ENCODE results near the gene CCDC9B. TPM values are rescaled to one million over a fixed set of nuclear protein-coding genes. Genes with fewer than 3 reads are reported as not detected.

Gene CCDC9B
- total RNA-seq (2014; rRNA removed; shearing (Covaris generic)), result 2.4 and 3.2 TPM in 2 replicates

DNA sequence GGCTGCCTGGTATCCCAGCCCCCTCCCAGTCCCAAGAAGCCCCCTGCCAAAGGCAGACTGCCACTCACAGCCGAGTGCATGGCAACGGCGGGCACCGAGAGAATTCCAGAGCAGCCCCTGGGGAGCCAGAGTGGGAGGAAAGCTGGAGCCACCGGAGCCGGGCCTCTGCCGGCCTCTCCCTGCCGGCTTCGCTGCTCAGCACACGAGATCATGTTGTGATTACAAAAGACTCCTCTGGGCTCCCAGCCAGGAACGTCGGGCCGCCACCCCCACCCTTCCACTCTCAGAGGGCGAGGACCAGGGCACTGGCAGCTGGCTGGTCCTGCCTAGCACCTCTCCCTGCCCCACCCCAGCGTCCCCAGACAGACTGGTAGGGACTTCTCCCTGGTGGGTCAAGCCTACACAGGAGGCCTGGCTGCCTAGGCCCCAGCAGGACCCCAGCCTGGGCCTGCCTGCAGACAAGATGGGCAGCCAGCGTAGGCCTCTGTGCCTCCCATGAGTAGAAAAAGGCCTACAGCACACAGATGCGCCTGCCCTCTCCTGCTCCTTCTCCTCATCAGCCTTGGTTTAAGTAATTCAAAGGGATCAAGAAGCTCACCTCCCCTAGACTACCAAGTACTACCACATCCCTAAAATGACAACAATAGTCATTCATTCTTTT, at the start of gene CCDC9B:
Gene CCDC9B (minus strand): TSS at position 200 of the 661 bp plus-strand sequence. CDS start 120 bp downstream, at position 80.
- peak; percentile 88 to 89 for DNase-seq
- Histone ChIP-seq H3K27ac (peak within 1 kb of the TSS; percentile 91), H3K9me3 (replicated peaks) (no peaks in the 10 kb centered on the region), H3K36me3 (no peaks in the 10 kb centered on the region), H3K4me3 (peak within 1 kb of the TSS; percentile 56), H3K27me3 (no peaks in the 10 kb centered on the region), H3K4me1 (peaks cover 47% of the 10 kb centered on the region)

DNA sequence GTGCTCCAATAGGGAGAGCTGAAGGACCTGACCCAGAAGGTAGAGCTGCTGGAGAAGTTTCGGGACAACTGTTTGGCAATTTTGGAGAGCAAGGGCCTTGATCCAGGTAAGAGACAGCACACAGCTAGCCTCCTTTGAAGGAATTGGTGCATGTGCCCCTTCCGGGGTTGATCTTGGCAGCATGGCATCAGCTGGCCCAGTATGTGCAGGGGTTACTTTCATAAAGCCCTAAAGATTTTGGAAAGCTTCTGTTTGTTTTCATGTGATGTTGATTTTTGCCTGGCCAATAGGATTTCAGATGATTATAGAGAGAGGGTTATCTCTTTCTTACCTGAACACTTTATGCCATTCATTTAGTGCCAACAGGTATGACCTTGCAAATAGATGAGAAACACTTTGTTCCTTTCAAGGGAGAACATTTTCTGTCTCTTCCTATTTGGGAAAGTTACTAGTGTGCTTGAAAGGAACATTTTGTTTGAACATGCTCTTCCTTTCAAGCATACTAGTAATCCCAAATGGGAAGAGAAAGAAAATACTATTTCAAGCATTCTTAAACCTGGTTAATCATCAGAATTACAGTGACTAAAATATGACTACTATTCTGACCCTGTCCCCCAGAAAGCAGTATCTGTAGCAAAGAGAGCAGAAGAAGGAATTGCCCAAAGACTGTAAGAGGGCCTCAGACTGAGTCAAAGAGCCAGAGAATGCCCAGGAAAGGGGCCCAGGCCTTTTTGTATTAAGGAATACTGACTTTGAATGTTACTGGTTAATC, 49.3 kb upstream of the CCDC9B start:
- Histone ChIP-seq H3K36me3 (peaks cover 83% of the 10 kb centered on the region), H3K27me3 (no peaks in the 10 kb centered on the region), H3K4me3 (no peak overlapping the region), H3K9me3 (replicated peaks) (no peaks in the 10 kb centered on the region), H3K27ac (no peak overlapping the region), H3K4me1 (peaks cover 3% of the 10 kb centered on the region; the same call in 1 of the 2 replicates)
- DNase-seq, result no peak

DNA sequence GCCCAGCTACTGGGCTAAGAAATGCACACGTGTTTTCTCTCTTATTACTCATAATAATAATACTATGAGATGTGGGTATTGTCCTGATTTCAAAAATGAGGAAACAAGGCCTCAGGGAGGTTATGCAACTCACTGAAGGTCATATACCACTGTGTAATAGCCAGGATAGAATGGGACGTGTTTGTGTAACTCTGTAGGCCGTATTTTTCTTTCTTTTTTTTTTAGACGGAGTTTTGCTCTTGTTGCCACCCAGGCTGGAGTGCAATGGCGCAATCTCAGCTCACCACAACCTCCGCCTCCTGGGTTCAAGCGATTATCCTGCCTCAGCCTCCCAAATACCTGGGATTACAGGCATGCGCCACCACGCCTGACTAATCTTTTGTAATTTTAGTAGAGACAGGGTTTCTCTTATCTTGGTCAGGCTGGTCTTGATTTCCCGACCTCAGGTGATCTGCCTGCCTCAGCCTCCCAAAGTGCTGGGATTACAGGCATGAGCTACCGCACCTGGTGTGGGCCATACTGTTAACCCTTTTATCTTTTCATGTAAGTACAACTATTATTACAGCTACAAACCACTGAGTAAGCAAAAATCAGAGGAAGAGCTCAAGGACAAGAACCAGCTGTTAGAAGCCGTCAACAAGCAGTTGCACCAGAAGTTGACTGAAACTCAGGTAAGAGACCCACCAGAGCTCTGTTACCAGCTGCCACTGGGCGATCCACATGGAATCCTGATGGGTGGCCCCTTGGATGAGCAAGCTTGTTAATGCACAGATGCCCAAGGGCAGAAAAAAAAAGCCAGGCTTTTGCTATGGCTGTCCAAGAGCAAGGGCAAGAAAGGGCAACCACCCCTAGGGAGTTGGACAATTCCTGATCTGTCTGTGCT, 48.4 kb upstream of the CCDC9B start:
- no peaks in the 10 kb centered on the region for H3K9me3 ChIP-seq (replicated peaks)
- no peaks in the 10 kb centered on the region for H3K27me3 ChIP-seq
- peaks cover 3% of the 10 kb centered on the region; the same call in 1 of the 2 replicates for H3K4me1 ChIP-seq
- no peak overlapping the region for H3K4me3 ChIP-seq
- DNase-seq, result peak; percentile 69
- H3K27ac ChIP-seq, result no peak overlapping the region; the same call in 1 of the 2 replicates
- peaks cover 84% of the 10 kb centered on the region for H3K36me3 ChIP-seq

DNA sequence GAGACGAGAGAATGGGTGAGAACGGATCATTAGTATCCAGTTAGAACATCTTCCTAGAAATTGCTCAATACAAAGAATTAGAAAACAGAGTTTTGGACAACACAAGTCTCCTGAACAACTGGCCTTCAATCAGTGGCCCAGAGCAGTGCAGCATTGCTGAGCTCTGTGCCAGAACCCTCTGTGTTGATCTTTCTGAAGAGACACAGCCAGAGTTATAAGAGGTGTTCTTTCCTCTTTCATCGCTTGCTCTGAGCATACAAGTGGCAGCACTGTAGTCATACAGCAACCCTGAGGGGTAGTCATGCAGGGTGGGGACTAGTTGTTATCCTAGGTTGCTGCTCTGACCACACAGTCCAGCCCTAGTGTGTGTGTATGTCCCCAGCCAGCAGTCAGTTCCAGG, 45.7 kb upstream of the CCDC9B start:
- H3K9me3 ChIP-seq (replicated peaks), result no peaks in the 10 kb centered on the region
- no peaks in the 10 kb centered on the region for H3K27me3 ChIP-seq
- DNase-seq, result no peak
- H3K4me1 ChIP-seq, result peaks cover 3% of the 10 kb centered on the region; the same call in 1 of the 2 replicates
- H3K27ac ChIP-seq, result no peak overlapping the region
- H3K36me3 ChIP-seq, result peaks cover 58% of the 10 kb centered on the region
- H3K4me3 ChIP-seq, result no peak overlapping the region

DNA sequence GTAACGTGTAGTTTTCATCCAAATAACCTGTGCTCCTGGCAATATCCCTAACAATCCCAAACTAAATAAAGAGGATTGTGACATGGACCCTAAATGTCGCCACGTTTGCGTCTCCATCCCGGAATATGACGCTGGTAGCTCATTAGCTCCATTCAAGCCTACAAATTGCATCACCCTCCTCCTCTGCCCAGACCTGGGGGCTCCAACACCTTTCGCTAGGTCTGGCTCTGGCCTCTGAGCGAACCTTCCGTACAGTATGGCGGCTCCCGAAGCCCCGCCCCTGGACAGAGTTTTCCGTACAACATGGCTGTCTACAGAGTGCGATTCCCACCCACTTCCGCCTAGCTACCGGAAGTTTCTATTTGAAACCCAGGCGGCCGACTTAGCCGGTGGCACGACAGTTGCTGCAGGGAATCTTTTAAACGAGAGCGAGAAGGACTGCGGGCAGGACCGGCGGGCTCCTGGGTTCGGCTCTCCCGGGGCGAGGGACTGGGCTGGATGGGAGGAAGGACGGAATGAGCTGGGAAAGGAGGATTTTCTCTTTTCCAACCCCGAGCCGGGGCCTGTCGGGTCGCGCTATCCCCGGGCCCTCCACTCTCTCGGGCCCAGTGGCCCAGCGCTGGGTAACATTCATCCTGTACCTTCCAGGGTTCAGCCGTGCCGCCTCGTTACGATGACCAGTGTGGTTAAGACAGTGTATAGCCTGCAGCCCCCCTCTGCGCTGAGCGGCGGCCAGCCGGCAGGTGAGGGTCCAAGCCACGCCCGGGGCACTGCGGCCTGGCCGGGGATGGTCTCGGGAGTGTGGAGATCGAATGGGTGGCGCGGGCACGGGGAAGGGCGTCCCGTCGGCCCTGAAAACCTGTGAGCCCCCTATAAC, 42.1 kb upstream of the CCDC9B start, which contains the start of gene KNSTRN:
Gene KNSTRN (plus strand): TSS at position 142 of the 877 bp plus-strand sequence. CDS start 115 bp downstream, at position 257.
- no peaks in the 10 kb centered on the region for H3K27me3 ChIP-seq
- H3K27ac ChIP-seq, result peak within 1 kb of the TSS; percentile 75
- no peaks in the 10 kb centered on the region for H3K9me3 ChIP-seq (replicated peaks)
- peak within 1 kb of the TSS; percentile 92 for H3K4me3 ChIP-seq
- peaks cover 27% of the 10 kb centered on the region for H3K36me3 ChIP-seq
- no peaks in the 10 kb centered on the region; the same call in 1 of the 2 replicates for H3K4me1 ChIP-seq
- DNase-seq, result peak; percentile 94 to 97

DNA sequence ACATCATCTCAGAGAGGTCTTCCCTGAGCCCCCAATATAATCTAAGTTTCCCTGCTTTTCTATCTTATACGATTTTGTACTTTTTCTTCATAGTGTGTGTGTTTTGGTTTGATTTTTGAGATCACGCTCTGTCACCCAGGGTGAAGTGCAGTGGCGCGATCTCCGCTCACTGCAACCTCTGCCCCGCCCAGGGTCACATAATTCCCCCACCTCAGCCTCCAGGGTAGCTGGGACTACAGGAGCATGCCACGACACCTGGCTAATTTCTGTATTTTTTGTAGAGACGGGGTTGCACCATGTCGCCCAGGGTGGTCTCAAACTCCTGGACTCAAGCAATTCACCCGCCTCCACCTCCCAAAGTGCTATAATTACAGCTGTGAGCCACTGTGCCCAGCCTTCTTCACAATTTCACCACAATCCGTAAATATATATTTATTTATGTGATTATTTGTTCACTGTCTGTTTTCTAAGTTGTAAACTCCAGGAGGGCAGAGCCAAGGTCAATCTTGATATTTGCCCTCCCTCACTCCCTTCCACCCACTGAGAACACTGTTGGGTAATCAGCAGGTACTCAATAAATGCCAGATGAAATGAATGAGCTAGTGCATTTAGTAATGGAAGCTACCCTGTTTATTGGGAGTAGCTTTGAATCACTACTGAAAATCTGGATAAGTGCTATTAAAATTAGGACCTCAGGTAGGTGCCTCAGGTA, 41.2 kb upstream of the CCDC9B start:
- no peaks in the 10 kb centered on the region for H3K27me3 ChIP-seq
- no peaks in the 10 kb centered on the region; the same call in 1 of the 2 replicates for H3K4me1 ChIP-seq
- no peak for DNase-seq
- peaks cover 19% of the 10 kb centered on the region for H3K36me3 ChIP-seq
- peak overlapping the region; percentile 92; the same call in 1 of the 2 replicates for H3K4me3 ChIP-seq
- no peak overlapping the region for H3K27ac ChIP-seq
- H3K9me3 ChIP-seq (replicated peaks), result no peaks in the 10 kb centered on the region

DNA sequence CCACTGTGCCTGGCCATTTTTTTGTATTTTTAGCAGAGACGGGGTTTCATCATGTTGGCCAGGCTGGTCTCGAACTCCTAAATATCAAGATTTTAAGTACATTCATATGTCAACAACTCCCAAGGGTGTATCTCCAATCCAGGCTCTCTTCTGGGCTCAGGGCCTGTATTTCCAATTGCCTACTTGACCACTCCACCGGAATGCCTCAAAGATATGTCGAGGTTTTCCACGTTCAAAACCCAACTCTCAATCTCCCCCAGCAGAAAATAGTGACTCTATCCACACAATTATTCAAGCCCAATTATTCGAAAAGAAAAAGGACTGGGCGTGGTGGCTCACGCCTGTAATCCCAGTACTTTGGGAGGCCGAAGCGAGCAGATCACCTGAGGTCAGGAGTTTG, 39.9 kb upstream of the CCDC9B start:
- Histone ChIP-seq H3K4me3 (no peak overlapping the region), H3K4me1 (no peaks in the 10 kb centered on the region; the same call in 1 of the 2 replicates), H3K9me3 (replicated peaks) (no peaks in the 10 kb centered on the region), H3K27me3 (no peaks in the 10 kb centered on the region), H3K36me3 (peaks cover 6% of the 10 kb centered on the region), H3K27ac (no peak overlapping the region)
- no peak for DNase-seq

DNA sequence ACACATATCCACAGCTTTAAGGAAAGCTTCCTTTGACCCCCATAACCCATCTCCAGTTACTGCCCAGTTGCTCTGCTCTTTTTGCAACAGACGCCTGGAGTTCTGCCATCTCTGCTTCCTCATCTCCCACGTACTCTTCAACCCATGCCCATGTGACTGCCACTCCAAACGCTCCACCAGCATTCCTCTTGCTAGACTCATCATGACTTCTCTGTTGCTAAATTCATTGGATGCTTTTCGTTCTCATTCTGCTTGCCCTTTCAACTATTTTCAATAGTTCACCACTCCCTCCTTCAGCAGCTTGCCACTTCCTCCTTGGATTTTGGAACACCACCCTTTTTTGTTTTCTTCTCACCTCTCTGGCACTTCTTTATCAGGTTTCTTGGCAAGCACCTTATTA, 39.1 kb upstream of the CCDC9B start:
- Histone ChIP-seq H3K4me1 (no peaks in the 10 kb centered on the region; the same call in 1 of the 2 replicates), H3K27ac (no peak overlapping the region), H3K4me3 (no peak overlapping the region), H3K9me3 (replicated peaks) (no peaks in the 10 kb centered on the region), H3K36me3 (peaks cover 1% of the 10 kb centered on the region; the same call in 1 of the 2 replicates), H3K27me3 (no peaks in the 10 kb centered on the region)
- DNase-seq, result peak; percentile 55 to 58

DNA sequence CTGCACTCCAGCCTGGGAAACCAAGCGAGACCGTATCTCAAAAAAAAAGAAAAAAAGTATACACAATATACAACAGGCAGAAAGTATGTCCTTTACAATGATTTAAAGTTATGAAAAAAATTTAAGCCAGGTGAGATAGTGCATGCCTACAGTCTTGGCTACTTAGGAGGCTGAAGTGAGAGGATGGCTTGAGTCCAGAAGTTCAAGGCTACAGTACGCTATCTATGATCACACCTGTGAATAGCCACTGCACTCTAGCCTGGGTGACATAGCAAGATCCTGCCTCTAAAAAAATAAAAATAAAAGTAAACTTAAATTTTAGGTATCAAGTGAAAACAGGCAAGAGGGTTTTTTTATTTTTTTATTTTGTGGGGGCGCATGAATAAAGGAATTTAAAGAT, 38.6 kb upstream of the CCDC9B start:
- Histone ChIP-seq H3K9me3 (replicated peaks) (no peaks in the 10 kb centered on the region), H3K27ac (no peak overlapping the region)

DNA sequence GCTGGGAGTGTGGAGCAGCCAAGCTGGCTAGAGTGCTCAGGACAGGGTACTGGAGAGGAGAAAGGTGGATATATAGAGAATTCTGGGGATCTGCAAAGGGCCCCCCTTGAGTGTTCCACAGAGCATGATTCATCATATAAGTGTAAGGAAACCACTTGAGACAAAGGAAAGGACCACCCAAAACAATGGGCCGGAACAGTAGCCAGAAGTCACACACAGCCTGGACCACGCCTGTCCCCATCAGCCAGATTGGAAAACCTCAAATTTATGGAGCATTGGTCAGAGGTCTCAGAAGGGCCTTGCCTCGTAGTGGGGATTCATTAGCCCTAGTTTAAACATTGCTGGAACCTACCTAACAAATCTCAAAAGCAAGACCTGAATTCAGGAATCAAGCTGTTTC, 36.9 kb upstream of the CCDC9B start:
- no peaks in the 10 kb centered on the region for H3K36me3 ChIP-seq
- H3K9me3 ChIP-seq (replicated peaks), result no peaks in the 10 kb centered on the region
- no peaks in the 10 kb centered on the region for H3K27me3 ChIP-seq
- no peak for DNase-seq
- no peaks in the 10 kb centered on the region; the same call in 1 of the 2 replicates for H3K4me1 ChIP-seq
- H3K4me3 ChIP-seq, result no peak overlapping the region
- H3K27ac ChIP-seq, result no peak overlapping the region

More for the DNA sequence above, 38.6 kb upstream of the CCDC9B start:
- Histone ChIP-seq H3K27me3 (no peaks in the 10 kb centered on the region), H3K4me3 (no peak overlapping the region), H3K36me3 (no peaks in the 10 kb centered on the region), H3K4me1 (no peaks in the 10 kb centered on the region; the same call in 1 of the 2 replicates)
- no peak for DNase-seq

DNA sequence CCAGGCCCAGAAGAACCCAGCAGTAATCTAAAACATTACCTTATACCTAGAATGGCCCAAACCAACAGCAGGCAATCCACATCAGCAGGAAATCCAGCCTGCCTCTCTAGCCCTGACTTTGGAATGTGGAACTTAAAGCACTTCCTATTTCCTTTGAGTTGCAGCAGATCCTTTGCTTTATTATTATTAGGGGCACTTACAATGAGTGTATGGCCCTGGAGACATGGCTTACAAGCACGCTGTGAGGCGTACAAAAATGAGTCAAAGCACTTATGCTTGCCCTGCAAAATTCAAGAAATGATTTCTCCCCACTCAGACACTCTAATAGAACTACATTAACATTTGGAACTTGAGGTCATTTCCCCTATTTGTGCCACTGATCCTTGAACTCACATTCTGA, 32.2 kb upstream of the CCDC9B start:
- H3K4me3 ChIP-seq, result no peak overlapping the region
- DNase-seq, result no peak
- H3K27me3 ChIP-seq, result no peaks in the 10 kb centered on the region
- no peaks in the 10 kb centered on the region for H3K36me3 ChIP-seq
- H3K9me3 ChIP-seq (replicated peaks), result no peaks in the 10 kb centered on the region
- H3K27ac ChIP-seq, result no peak overlapping the region
- H3K4me1 ChIP-seq, result peaks cover 4% of the 10 kb centered on the region

DNA sequence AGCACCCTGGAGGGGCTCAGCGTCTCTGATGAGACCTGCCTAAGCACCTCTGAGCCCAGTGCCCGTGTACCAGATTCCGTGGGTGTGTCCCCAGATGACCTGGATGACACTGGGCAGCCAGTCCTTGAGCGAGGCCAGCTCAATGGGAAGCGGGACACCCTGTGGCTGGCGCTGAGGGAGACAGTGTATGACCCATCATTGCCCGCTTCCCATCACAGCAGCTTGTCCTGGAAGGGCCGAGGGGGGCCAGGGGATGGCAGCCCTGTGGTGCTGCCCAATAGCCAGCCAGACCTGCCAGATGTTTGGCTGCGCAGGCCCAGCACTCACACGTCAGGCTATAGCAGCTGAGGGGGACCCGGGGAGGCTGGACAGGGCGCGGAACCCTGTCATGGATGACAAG, 29.2 kb upstream of the CCDC9B start:
- H3K36me3 ChIP-seq, result no peaks in the 10 kb centered on the region
- peaks cover 8% of the 10 kb centered on the region for H3K4me1 ChIP-seq
- H3K4me3 ChIP-seq, result no peak overlapping the region
- no peak overlapping the region for H3K27ac ChIP-seq
- no peaks in the 10 kb centered on the region for H3K9me3 ChIP-seq (replicated peaks)
- no peaks in the 10 kb centered on the region for H3K27me3 ChIP-seq
- DNase-seq, result no peak

DNA sequence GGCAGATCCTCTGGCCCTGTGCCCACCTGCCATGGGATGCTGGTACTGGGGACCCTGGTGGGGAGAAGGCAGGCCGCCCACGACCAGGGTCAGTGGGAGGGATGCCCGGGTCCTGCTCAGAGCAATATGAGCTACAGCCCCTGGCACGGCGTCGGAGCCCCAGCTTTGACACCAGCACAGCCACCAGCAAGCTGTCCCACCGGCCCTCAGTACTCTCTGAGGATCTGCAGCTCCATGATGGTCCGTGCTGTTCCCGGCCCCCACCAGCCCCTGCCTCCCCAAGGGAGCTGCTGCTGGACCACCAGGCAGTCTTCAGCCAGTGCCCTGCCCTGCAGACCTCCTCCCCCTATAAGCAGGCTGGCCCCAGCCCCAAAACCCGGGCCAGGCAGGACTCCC, 28.7 kb upstream of the CCDC9B start:
- Histone ChIP-seq H3K4me1 (peaks cover 8% of the 10 kb centered on the region), H3K27me3 (no peaks in the 10 kb centered on the region), H3K9me3 (replicated peaks) (no peaks in the 10 kb centered on the region), H3K36me3 (no peaks in the 10 kb centered on the region), H3K27ac (no peak overlapping the region), H3K4me3 (no peak overlapping the region)
- no peak for DNase-seq

Data from SJCRH30 (cell line).